ENCODE data around the gene EPN3. TPM values are rescaled to one million over a fixed set of nuclear protein-coding genes. Genes with fewer than 3 reads are reported as not detected.

Gene EPN3
- polyA plus RNA-seq, 1 donor (not counting 4 experiments of a cell fraction or from before 2014, with no cell fraction given): 66.7 TPM

- FAIRE-seq: no peak
- H2AFZ ChIP-seq (ENCODE audit: control insufficient read depth, low read length): no peak overlapping the region
- H3K27ac ChIP-seq (ENCODE audit: control insufficient read depth, insufficient read depth, low read length): no peak overlapping the region
- H3K27me3 ChIP-seq (ENCODE audit: control insufficient read depth, extremely low read depth, insufficient read depth, low read length): no peaks in the 10 kb centered on the region
- H3K79me2 ChIP-seq (ENCODE audit: control insufficient read depth, insufficient read depth, low read length): no peaks in the 10 kb centered on the region
- no peak for DNase-seq (ENCODE audit: low read depth, low spot score)
- H3K36me3 ChIP-seq (ENCODE audit: control insufficient read depth in 2 of 2, extremely low read depth in 1 of 2, insufficient read depth in 2 of 2, low read length in 2 of 2): peaks cover 5 to 6% of the 10 kb centered on the region in 2 experiments
- H4K20me1 ChIP-seq (ENCODE audit: control insufficient read depth, extremely low read depth, insufficient read depth, low read length): no peaks in the 10 kb centered on the region
- peaks cover 18% of the 10 kb centered on the region for H3K4me1 ChIP-seq (ENCODE audit: control insufficient read depth, extremely low read depth, insufficient read depth, low read length)
- no peak for TF ChIP-seq EZH2 (IDR thresholded peaks at IDR 0.05; ENCODE audit: low read length)
- no peak for TF ChIP-seq CTCF (optimal IDR thresholded peaks at IDR 0.05 in 1 of 3, IDR thresholded peaks at IDR 0.05 in 1 of 3, conservative IDR thresholded peaks at IDR 0.05 in 1 of 3; ENCODE audit: extremely low read depth in 1 of 3, insufficient read depth in 2 of 3, low read length in 3 of 3)
- no peaks in the 10 kb centered on the region for H3K9me1 ChIP-seq (ENCODE audit: control insufficient read depth, extremely low read depth, insufficient read depth, low read length)
- no peak overlapping the region for H3K9ac ChIP-seq (ENCODE audit: control insufficient read depth, extremely low read depth, insufficient read depth, low read length)
- no peaks in the 10 kb centered on the region for H3K9me3 ChIP-seq (ENCODE audit: control insufficient read depth, low read depth, low read length)
- dilution Hi-C loops (cut with MboI; ENCODE audit: extremely low pct_ligation_motif_present, low sequenced_read_pairs): no loop called here
- H3K4me3 ChIP-seq (ENCODE audit: control insufficient read depth in 2 of 3, extremely low read depth in 1 of 3, insufficient read depth in 2 of 3, low read depth in 1 of 3, low read length in 3 of 3): no peak overlapping the region
- no peak overlapping the region for H3K4me2 ChIP-seq (ENCODE audit: control insufficient read depth, extremely low read depth, insufficient read depth, low read depth, low read length)
These were observed 43.7 kb upstream of the EPN3 start for GRCh38 chr17:50488880-50489279.

GRCh38 chr17:50491505-50491904, 41.0 kb upstream of the EPN3 start:
- H3K27ac ChIP-seq (ENCODE audit: control insufficient read depth, insufficient read depth, low read length): no peak overlapping the region
- no peaks in the 10 kb centered on the region for H3K36me3 ChIP-seq (ENCODE audit: control insufficient read depth in 2 of 2, extremely low read depth in 1 of 2, insufficient read depth in 2 of 2, low read length in 2 of 2)
- H3K4me2 ChIP-seq (ENCODE audit: control insufficient read depth, extremely low read depth, insufficient read depth, low read depth, low read length): no peak overlapping the region
- dilution Hi-C loops (cut with MboI; ENCODE audit: extremely low pct_ligation_motif_present, low sequenced_read_pairs): no loop called here
- no peak overlapping the region for H3K4me3 ChIP-seq (ENCODE audit: control insufficient read depth in 2 of 3, extremely low read depth in 1 of 3, insufficient read depth in 2 of 3, low read depth in 1 of 3, low read length in 3 of 3)
- TF ChIP-seq EZH2 (IDR thresholded peaks at IDR 0.05; ENCODE audit: low read length) (no peak), CTCF (optimal IDR thresholded peaks at IDR 0.05 in 1 of 3, IDR thresholded peaks at IDR 0.05 in 1 of 3, conservative IDR thresholded peaks at IDR 0.05 in 1 of 3; ENCODE audit: extremely low read depth in 1 of 3, insufficient read depth in 2 of 3, low read length in 3 of 3) (no peak)
- DNase-seq (ENCODE audit: low read depth, low spot score): no peak
- H3K79me2 ChIP-seq (ENCODE audit: control insufficient read depth, insufficient read depth, low read length): no peaks in the 10 kb centered on the region
- no peaks in the 10 kb centered on the region for H3K9me1 ChIP-seq (ENCODE audit: control insufficient read depth, extremely low read depth, insufficient read depth, low read length)
- no peaks in the 10 kb centered on the region for H3K9me3 ChIP-seq (ENCODE audit: control insufficient read depth, low read depth, low read length)
- H4K20me1 ChIP-seq (ENCODE audit: control insufficient read depth, extremely low read depth, insufficient read depth, low read length): no peaks in the 10 kb centered on the region
- no peak overlapping the region for H3K9ac ChIP-seq (ENCODE audit: control insufficient read depth, extremely low read depth, insufficient read depth, low read length)
- FAIRE-seq: no peak
- no peaks in the 10 kb centered on the region for H3K27me3 ChIP-seq (ENCODE audit: control insufficient read depth, extremely low read depth, insufficient read depth, low read length)
- H2AFZ ChIP-seq (ENCODE audit: control insufficient read depth, low read length): no peak overlapping the region
- peaks cover 18% of the 10 kb centered on the region for H3K4me1 ChIP-seq (ENCODE audit: control insufficient read depth, extremely low read depth, insufficient read depth, low read length)

Data from keratinocyte (primary cell).